H1 (cell line): ENCODE data around the gene RNU6-1. TPM values are rescaled to one million over a fixed set of nuclear protein-coding genes. Genes with fewer than 3 reads are reported as not detected.

Source experiments
- ATF3 ChIP-seq: IDR thresholded peaks from 2 replicates; pipeline ENCODE4 v1.6.1; 2011; ENCODE audit warnings: low read depth, mild to moderate bottlenecking, low read length; ENCODE audit not compliant: insufficient read depth
- BACH1 ChIP-seq: IDR thresholded peaks from 2 replicates; pipeline ENCODE4 v1.6.1; 2012; ENCODE audit warnings: low read length, improper control_type of control experiment
- BCL11A ChIP-seq, 2 experiments: IDR thresholded peaks; one replicate each; pipeline ENCODE4 v1.6.1; 2011; ENCODE audit warnings: low read depth in 2 of 2, low read length in 2 of 2, mild to moderate bottlenecking in 2 of 2
- BRCA1 ChIP-seq: IDR thresholded peaks from 2 replicates; pipeline ENCODE4 v1.6.1; 2012; ENCODE audit warnings: low read depth, low read length, improper control_type of control experiment
- CBX5 ChIP-seq: fragments of 300-800, 300-1000 bp; sonication (generic); IDR thresholded peaks from 2 replicates; pipeline ENCODE4 v1.7.1; 2016; ENCODE audit warnings: antibody characterized with exemption, low read length, low read depth
- CEBPB ChIP-seq: IDR thresholded peaks from 2 replicates; pipeline ENCODE4 v1.6.1; 2012; ENCODE audit warnings: low read depth, low read length
- CHD1 ChIP-seq: IDR thresholded peaks from 2 replicates; pipeline ENCODE4 v1.6.1; 2012; ENCODE audit warnings: low read depth, low read length, improper control_type of control experiment
- E2F6 ChIP-seq: IDR thresholded peaks from 2 replicates; pipeline ENCODE4 v1.6.1; 2012; ENCODE audit warnings: inconsistent platforms
- EGR1 ChIP-seq: IDR thresholded peaks from 2 replicates; pipeline ENCODE4 v1.6.1; 2011; ENCODE audit warnings: low read depth, low read length, borderline replicate concordance
- EZH2 ChIP-seq: fragments of 200-600 bp; sonication (generic); IDR thresholded peaks from 2 replicates; pipeline ENCODE4 v1.7.1; 2012; ENCODE audit warnings: low read depth, mild to moderate bottlenecking, moderate library complexity, low read length, inconsistent platforms; ENCODE audit not compliant: severe bottlenecking
- GTF2F1 ChIP-seq: IDR thresholded peaks from 2 replicates; pipeline ENCODE4 v1.6.1; 2012; ENCODE audit warnings: low read depth, low read length, improper control_type of control experiment, borderline replicate concordance
- HDAC2 ChIP-seq, 2 experiments: fragments of 300-600 bp in 1 of 2; sonication (generic) in 1 of 2; IDR thresholded peaks; 2 replicates each; pipeline ENCODE4 v1.6.1; 2011 to 2012; ENCODE audit warnings: low read depth in 2 of 2, low read length in 2 of 2, mild to moderate bottlenecking in 2 of 2, moderate library complexity in 2 of 2, borderline replicate concordance in 1 of 2, inconsistent platforms in 1 of 2
- HDAC6 ChIP-seq: IDR thresholded peaks from one replicate; pipeline ENCODE4 v1.7.1; 2012; ENCODE audit warnings: low read depth, mild to moderate bottlenecking, inconsistent platforms, low read length, moderate library complexity
- JUND ChIP-seq: IDR thresholded peaks from 2 replicates; pipeline ENCODE4 v1.6.1; 2011; ENCODE audit warnings: mild to moderate bottlenecking, improper control_type of control experiment, low read length
- KDM4A ChIP-seq: IDR thresholded peaks from one replicate; pipeline ENCODE4 v1.7.1; 2012; ENCODE audit warnings: low read depth, mild to moderate bottlenecking, moderate library complexity, low read length, inconsistent platforms; ENCODE audit not compliant: severe bottlenecking
- KDM5A ChIP-seq: fragments of 200-600 bp; IDR thresholded peaks from 2 replicates; pipeline ENCODE4 v1.7.1; 2012; ENCODE audit warnings: mild to moderate bottlenecking, low read length, inconsistent platforms, mixed read lengths
- MAFK ChIP-seq: IDR thresholded peaks from 2 replicates; pipeline ENCODE4 v1.6.1; 2012; ENCODE audit warnings: low read depth, mild to moderate bottlenecking, improper control_type of control experiment, low read length
- NRF1 ChIP-seq: IDR thresholded peaks from 2 replicates; pipeline ENCODE4 v1.6.1; 2011; ENCODE audit warnings: mild to moderate bottlenecking, low read depth, low read length, improper control_type of control experiment
- POLR2A ChIP-seq, 2 experiments: IDR thresholded peaks; 1 replicate in 1 of 2; 2 replicates in 1 of 2; pipeline ENCODE4 v1.6.1; 2011; ENCODE audit warnings: low read depth in 2 of 2, low read length in 2 of 2, mild to moderate bottlenecking in 2 of 2; ENCODE audit errors: control extremely low read depth in 1 of 2
- RNF2 ChIP-seq: fragments of 200-900, 300-1000 bp; sonication (generic); IDR thresholded peaks from 2 replicates; pipeline ENCODE4 v1.7.1; 2016; ENCODE audit warnings: borderline replicate concordance, low read depth, mild to moderate bottlenecking, antibody characterized with exemption, low read length; ENCODE audit not compliant: poor library complexity, severe bottlenecking; ENCODE audit errors: missing control alignments
- SIN3A ChIP-seq, 2 experiments: IDR thresholded peaks in 1 of 2; conservative IDR thresholded peaks in 1 of 2; 2 replicates each; pipeline ENCODE4 v1.6.1; 2011 to 2012; ENCODE audit warnings: low read length in 2 of 2, improper control_type of control experiment in 1 of 2, low read depth in 1 of 2, mild to moderate bottlenecking in 1 of 2
- SIX5 ChIP-seq: IDR thresholded peaks from 2 replicates; pipeline ENCODE4 v1.6.1; 2011; ENCODE audit warnings: mild to moderate bottlenecking, low read depth, low read length
- SRF ChIP-seq: IDR thresholded peaks from 2 replicates; pipeline ENCODE4 v1.6.1; 2011; ENCODE audit warnings: mild to moderate bottlenecking, low read depth, low read length, moderate library complexity
- TBP ChIP-seq: IDR thresholded peaks from 2 replicates; pipeline ENCODE4 v1.6.1; 2011; ENCODE audit warnings: low read depth, low read length, improper control_type of control experiment
- polyA plus RNA-seq, 7 experiments: library from polyadenylated mRNA; depleted of rRNA in 3 of 7; stranded (reverse) in 5 of 7; unstranded in 2 of 7; fragments of >200 nt in 5 of 7; fragments of 200-250 nt in 2 of 7; gene quantifications; 1 replicate in 5 of 7; 2 replicates in 1 of 7; 4 replicates in 1 of 7; pipeline versions ENCODE4 v1.2.1 to v1.2.3, GENCODE V29; 2011 to 2013; ENCODE audit warnings: missing spikeins in 2 of 7, mixed read lengths in 2 of 7
- total RNA-seq: library from RNA; stranded (reverse); fragmentation: NEBNext Ultra II Directional; extraction: Animal tissue kit (Norgen Biotek cat#: 25700); gene quantifications from 2 replicates; pipeline ENCODE4 v1.2.1, GENCODE V29; 2021

Gene RNU6-1
- total and polyA plus RNA-seq, 2 of the 8 experiments (the other 6 are each of a cell fraction or from before 2014, with no cell fraction given), result not detected

GRCh38 chr15:67834581-67835296 is 5.1 kb downstream of the RNU6-1 start (continued):
- TF ChIP-seq SIX5 (no peak), EGR1 (no peak), MAFK (no peak), KDM4A (peak; percentile 79), GTF2F1 (no peak), SIN3A (conservative IDR thresholded peaks at IDR 0.05 in 1 of 2, IDR thresholded peaks at IDR 0.05 in 1 of 2; ENCODE audit: low read depth in 1 of 2, low read length in 2 of 2) (no peak), HDAC2 (IDR thresholded peaks at IDR 0.05; ENCODE audit: borderline replicate concordance in 1 of 2, low read depth in 2 of 2, low read length in 2 of 2) (no peak), CBX5 (no peak), SRF (no peak), E2F6 (peak; percentile 41; the same call in 1 of the 2 replicates), POLR2A (IDR thresholded peaks at IDR 0.05; ENCODE audit: control extremely low read depth in 1 of 2, low read depth in 2 of 2, low read length in 2 of 2) (no peak), NRF1 (no peak), EZH2 (no peak), ATF3 (no peak), RNF2 (no peak), CEBPB (no peak), BACH1 (no peak), BCL11A (IDR thresholded peaks at IDR 0.05; ENCODE audit: low read depth in 2 of 2, low read length in 2 of 2) (no peak), KDM5A (no peak), CHD1 (no peak), HDAC6 (no peak), JUND (no peak), BRCA1 (no peak), TBP (no peak)
